ENCODE results near the gene CAPN1.

GRCh38 chr11:65187971-65188461 is 6.3 kb downstream of the CAPN1 start:
- TF ChIP-seq CTCF (IDR thresholded peaks at IDR 0.05) (no peak), POLR2A (IDR thresholded peaks at IDR 0.05) (no peak)

All from adrenal gland (tissue), 5 donors.